ENCODE results near the gene BBS2. TPM values are rescaled to one million over a fixed set of nuclear protein-coding genes. Genes with fewer than 3 reads are reported as not detected.

BBS2 gene
- total and polyA plus RNA-seq, 2 of the 13 experiments (the other 11 are each of a cell fraction or from before 2014, with no cell fraction given): 59.7 to 68.3 TPM

DNA sequence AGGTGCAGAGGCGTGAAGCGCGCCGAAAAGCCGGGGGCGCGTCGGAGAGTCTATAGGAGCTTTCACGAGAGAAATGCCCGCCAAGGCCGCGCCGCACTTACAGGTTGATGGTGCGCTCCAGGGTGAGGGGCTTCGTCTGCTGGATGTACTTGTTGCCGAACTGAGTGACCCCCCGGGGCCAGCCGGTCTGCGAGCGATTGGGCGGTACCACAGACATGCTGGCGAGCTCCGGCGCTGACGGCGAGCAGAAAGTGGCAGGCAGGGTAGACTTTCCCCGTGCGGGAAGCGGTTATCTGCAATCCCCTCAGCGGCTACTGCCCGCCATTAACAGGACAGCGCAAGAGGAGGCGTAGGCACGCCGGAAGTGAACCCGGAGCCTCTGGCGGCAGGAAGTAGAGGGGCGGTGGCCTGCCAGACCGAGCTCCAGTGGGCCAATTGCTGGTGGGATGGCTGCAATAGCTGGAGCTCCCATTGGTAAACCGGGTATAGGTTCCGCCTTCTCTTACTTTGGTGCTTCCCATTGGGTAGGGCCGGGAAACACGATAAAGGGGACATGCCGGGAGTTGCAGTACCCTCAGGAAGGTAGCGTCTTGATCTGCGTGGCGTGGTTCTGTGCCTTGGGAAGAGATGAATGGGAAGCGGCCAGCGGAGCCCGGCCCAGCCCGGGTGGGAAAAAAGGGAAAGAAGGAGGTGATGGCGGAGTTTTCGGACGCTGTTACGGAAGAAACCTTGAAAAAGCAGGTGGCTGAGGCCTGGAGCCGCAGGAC, 68.7 kb downstream of the BBS2 start, which contains the start of the genes NUDT21 and OGFOD1:
NUDT21 (minus strand) TSS at position 347 of the 767 bp plus-strand sequence; CDS start at position 217, 130 bp downstream.
OGFOD1 (plus strand) TSS at position 569 of the 767 bp plus-strand sequence; CDS start at position 628, 59 bp downstream.
- Histone ChIP-seq H3K27ac (ENCODE audit: extremely low read length, insufficient read depth, low read length) (peak within 1 kb of the TSS; percentile 87), H2AFZ (ENCODE audit: low read length) (peak within 1 kb of the TSS; percentile 45), H3K36me3 (replicated peaks in 1 of 2; ENCODE audit: control insufficient read depth in 1 of 2, insufficient read depth in 2 of 2, low read length in 2 of 2) (peaks cover 8 to 45% of the 10 kb centered on the region in 2 experiments), H4K20me1 (ENCODE audit: insufficient read depth, low read length) (peaks cover 30% of the 10 kb centered on the region), H3K9me3 (ENCODE audit: low read length) (no peaks in the 10 kb centered on the region), H3K9ac (ENCODE audit: insufficient read depth, low read depth, low read length) (peak within 1 kb of the TSS; percentile 89), H3K4me2 (ENCODE audit: low read depth, low read length) (peak within 1 kb of the TSS; percentile 83), H3K4me3 (replicated peaks in 1 of 3; ENCODE audit: insufficient read depth in 1 of 3, low read depth in 2 of 3, low read length in 3 of 3) (peak within 1 kb of the TSS; percentile 93 to 97 (median 96)), H3K27me3 (ENCODE audit: control insufficient read depth in 1 of 2, insufficient read depth in 2 of 2, low read length in 2 of 2) (no peaks in the 10 kb centered on the region; a peak in 1 of 5 replicates), H3K4me1 (ENCODE audit: insufficient read depth, low read length) (peaks cover 48% of the 10 kb centered on the region), H3K79me2 (ENCODE audit: insufficient read depth, low read length) (peaks cover 69% of the 10 kb centered on the region)
- peak; percentile 99 for DNase-seq (ENCODE audit: low spot score)
- whole genome bisulfite sequencing (ENCODE audit: low lambda C conversion rate): 1% methylated on average over 47 of the region's 56 CpGs
- ChIA-PET CTCF (ENCODE audit: low intra/inter-chr PET ratio, low total read pairs) (no interaction called here), POLR2A (interaction anchor here (0.6 to 2.2 kb wide), 26 partner anchors 9 to 389 kb away, joined by 3 to 27 read pairs (median 4); partner anchors contain the start of genes AMFR and MT2A)
- FAIRE-seq: peak; percentile 79
- ATAC-seq: peak; percentile 98
- intact Hi-C loops (cut with micrococcal nuclease; ENCODE audit: unreplicated experiment) (loop anchor here (2.0 to 5.0 kb wide), 3 partner anchors 26 to 69 kb away; partner anchors contain the start of gene AMFR), in situ Hi-C loops (cut with HindIII; ENCODE audit: extremely low pct_ligation_motif_present, low pct_unique_long_range_greater_than_20kb) (no loop called here)
- BruUV-seq (replicated peaks): no TSS peak
- TF ChIP-seq DPF2 (CRISPR knock-in tag; IDR thresholded peaks at IDR 0.05; ENCODE audit: borderline replicate concordance, low read depth) (no peak), HINFP (CRISPR knock-in tag; IDR thresholded peaks at IDR 0.05; ENCODE audit: low read depth) (no peak), FUBP1 (CRISPR knock-in tag; IDR thresholded peaks at IDR 0.05; ENCODE audit: borderline replicate concordance) (no peak), ZNF337 (CRISPR knock-in tag; IDR thresholded peaks at IDR 0.05; ENCODE audit: borderline replicate concordance, low read depth) (peak; percentile 85), ZKSCAN1 (IDR thresholded peaks at IDR 0.05; ENCODE audit: low read length) (no peak), POGZ (CRISPR knock-in tag; IDR thresholded peaks at IDR 0.05) (peak; percentile 72), ZNF577 (CRISPR knock-in tag; IDR thresholded peaks at IDR 0.05; ENCODE audit: borderline replicate concordance, low read depth) (no peak), XRCC5 (optimal IDR thresholded peaks at IDR 0.05; ENCODE audit: low read length) (no peak), HOXA9 (CRISPR knock-in tag; IDR thresholded peaks at IDR 0.05; ENCODE audit: borderline replicate concordance) (no peak), ZNF451 (CRISPR knock-in tag; IDR thresholded peaks at IDR 0.05) (no peak; the same call in 1 of the 2 replicates), TEAD2 (CRISPR knock-in tag; IDR thresholded peaks at IDR 0.05) (0 out of 2 replicates have a peak, but pooled peaks have one; percentile 34), MTF2 (CRISPR knock-in tag; IDR thresholded peaks at IDR 0.05; ENCODE audit: borderline replicate concordance) (no peak), ZNF160 (CRISPR knock-in tag; IDR thresholded peaks at IDR 0.05) (peak; percentile 66), KLF11 (CRISPR knock-in tag; IDR thresholded peaks at IDR 0.05) (no peak; the same call in 1 of the 2 replicates), KDM6A (CRISPR knock-in tag; IDR thresholded peaks at IDR 0.05; ENCODE audit: low read depth) (no peak), ZBTB42 (CRISPR knock-in tag; IDR thresholded peaks at IDR 0.05) (peak; percentile 65; the same call in 1 of the 2 replicates)
- TF ChIP-seq, protein P1, sequence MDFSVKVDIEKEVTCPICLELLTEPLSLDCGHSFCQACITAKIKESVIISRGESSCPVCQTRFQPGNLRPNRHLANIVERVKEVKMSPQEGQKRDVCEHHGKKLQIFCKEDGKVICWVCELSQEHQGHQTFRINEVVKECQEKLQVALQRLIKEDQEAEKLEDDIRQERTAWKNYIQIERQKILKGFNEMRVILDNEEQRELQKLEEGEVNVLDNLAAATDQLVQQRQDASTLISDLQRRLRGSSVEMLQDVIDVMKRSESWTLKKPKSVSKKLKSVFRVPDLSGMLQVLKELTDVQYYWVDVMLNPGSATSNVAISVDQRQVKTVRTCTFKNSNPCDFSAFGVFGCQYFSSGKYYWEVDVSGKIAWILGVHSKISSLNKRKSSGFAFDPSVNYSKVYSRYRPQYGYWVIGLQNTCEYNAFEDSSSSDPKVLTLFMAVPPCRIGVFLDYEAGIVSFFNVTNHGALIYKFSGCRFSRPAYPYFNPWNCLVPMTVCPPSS (IDR thresholded peaks at IDR 0.05): no peak
- TF ChIP-seq, protein P2, sequence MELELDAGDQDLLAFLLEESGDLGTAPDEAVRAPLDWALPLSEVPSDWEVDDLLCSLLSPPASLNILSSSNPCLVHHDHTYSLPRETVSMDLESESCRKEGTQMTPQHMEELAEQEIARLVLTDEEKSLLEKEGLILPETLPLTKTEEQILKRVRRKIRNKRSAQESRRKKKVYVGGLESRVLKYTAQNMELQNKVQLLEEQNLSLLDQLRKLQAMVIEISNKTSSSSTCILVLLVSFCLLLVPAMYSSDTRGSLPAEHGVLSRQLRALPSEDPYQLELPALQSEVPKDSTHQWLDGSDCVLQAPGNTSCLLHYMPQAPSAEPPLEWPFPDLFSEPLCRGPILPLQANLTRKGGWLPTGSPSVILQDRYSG (CRISPR knock-in tag; IDR thresholded peaks at IDR 0.05): peak; percentile 76; the same call in 1 of the 2 replicates

Data from HepG2 (cell line).